ENCODE results near the gene LEMD1. TPM values are rescaled to one million over a fixed set of nuclear protein-coding genes. Genes with fewer than 3 reads are reported as not detected.

LEMD1 gene
- total RNA-seq, 1 experiment from 2014 or later = not detected

DNA sequence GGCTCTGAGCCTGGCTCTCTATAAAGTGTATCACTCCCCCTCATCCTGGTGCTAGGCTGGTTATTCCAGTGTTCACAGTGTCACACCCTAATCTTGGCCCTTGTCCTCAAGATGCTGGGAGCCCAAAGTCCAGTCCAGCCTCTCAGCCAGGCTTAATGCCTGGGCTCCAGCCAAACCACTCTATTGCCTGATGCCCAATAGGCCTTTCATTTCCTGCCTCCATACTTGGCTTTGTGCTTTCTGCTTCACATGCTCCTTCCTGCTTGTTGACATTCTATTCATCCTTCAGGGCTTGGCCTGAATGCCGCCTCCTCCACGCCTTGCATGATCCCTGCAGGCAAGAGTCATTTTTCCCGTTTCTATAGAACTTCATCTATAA lies 66.8 kb downstream of the LEMD1 start:
- no peak for DNase-seq (ENCODE audit: low read depth)

DNA sequence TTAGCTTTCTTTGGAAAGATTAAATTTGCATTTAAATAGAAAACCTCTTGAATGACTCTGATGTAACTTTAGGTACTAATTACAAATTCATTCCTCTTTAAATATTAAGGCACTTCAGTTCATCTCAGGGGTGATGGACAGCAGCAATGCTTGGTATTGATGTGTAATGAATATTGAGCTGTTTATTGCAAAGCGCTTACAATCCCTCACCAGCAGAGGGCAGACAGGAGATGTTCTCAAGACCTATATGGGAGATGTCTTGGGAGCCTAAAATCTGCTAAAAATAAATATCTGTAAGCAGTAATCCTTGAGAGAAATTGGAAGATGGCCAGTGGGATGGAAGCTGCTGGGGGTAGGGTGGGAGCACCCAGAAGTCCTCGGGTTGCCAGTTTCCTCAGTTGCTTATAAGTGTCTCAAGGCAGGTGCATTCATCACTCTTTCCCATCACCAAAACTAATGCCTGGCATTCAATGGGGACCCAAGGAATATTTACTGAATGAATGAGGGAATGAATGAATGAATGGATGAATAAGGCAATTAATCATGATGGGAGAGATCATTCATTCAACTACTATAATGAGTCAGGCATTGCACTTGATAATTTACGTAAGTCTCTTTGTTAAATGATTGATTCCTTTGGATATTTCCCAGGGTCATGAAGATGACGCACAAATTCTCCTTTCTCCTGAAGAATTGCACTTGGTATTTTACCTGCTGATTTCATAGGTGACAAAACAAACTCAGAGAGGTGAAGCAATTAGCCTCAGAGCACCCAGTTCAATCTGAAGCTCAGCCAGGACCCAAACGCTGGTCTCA lies 67.4 kb downstream of the LEMD1 start:
- DNase-seq (ENCODE audit: low read depth) = peak; percentile 65

DNA sequence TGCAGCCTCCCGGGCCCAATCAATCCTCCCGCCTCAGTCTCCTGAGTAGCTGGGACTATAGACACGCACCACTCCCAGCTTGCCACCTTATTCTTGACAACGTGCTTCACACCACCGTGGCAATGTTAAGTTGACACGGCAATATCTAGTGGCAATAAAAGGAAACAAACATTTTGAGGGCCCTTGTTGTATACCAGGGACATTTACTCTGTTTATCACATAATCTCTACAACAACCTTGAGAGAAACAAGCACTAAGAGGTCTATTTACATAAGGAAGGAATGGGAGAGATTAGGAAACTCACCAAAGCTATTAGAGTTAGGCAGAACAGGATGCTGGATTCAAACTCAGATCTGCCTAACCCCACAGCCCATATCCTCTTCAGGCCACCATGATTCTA lies 68.2 kb downstream of the LEMD1 start:
- DNase-seq (ENCODE audit: low read depth) = no peak

DNA sequence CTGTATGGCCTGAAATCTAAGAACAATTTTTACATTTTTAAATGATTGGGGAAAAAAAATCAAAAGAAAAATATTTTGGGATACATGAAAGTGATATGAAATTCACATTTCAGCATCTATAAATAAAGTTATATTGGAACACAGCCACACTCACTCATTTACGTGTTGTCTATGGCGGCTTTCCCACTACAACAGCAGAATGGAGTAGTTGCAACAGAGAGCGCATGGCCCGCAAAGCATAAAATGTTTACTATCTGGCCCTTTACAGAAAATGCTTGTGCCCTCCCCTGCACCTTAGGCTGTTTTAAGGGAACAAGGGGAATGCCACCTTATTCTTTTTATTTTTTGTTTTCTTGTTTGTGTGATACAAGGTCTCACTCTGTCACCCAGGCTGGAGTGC lies 68.7 kb downstream of the LEMD1 start:
- DNase-seq (ENCODE audit: low read depth) = no peak

DNA sequence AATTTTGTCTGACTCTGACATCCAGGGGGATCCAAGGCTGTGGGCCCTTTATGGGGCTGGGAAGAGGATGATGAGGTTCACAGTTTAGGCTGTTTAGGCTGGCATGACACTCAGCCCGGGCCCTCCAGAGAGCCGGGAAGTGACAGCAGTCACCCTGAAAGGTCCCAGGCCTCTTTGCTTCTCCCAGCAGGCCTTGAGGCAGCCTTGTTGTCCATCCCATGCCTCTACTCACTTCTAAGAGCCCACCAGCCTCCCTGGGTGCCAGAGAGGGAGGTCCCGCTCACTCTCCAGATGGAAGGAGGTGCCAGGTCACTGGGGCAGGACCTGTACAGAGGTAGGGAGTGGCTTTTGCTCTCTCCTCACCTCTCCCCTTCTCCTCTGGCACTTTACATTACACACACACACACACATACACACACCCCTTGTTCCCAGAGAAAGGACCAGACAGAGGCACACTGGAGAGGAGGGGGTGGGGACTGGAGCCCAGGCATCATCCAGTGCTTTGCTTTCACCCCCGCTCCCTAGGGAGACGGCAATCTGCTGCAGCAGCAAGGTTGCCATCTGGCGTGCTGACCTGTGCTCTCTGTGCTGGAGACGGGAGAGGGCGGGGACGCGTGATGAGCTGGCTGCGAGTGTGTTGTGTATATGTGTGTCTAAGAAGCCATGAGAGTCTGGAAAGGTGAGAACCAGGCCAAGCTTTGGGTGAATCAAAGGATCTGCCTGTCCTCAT lies 69.7 kb downstream of the LEMD1 start:
- no peak for DNase-seq (ENCODE audit: low read depth)

DNA sequence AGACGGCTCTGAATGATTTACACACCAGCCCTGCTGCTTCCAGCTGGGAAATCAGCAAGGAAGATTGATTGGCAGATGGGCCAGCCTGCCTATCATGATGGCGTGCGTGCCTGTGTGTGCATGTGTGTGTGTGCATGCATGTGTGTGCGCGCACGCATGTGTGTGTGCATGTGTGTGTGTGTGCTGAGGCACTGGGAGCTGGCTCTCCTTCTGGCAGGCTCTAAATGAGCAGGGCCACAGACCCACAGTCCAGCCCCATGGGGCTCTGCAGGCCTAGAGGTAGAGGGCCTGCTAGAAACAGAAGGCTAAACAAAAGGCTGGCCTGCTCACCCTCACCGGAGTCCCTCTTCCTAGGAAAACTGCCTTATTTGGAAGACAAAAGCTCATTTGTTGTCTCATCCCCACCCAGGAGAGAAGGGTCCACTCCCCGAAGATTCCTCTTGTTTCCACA lies 71.1 kb downstream of the LEMD1 start:
- no peak for DNase-seq (ENCODE audit: low read depth)

DNA sequence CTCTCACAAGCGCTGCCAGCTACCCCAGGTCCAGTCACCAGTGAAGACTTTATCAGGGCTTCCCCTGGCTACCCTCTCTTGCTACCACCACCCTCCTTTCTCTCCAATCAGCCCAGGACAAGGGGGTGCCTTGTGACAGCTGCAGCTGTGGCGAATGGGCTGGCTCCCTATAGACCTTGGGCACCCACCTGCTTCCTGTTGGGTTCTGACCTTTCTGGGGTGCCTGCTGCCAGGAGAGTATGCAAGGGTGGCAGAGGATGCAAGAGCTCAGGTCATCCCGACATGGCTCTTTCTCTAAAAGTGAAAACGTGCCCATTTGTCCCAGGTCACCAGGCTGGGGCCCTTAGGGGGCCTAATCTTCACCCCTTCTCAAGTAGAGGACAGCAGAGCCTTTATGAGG lies 71.7 kb downstream of the LEMD1 start:
- DNase-seq (ENCODE audit: low read depth) = no peak

DNA sequence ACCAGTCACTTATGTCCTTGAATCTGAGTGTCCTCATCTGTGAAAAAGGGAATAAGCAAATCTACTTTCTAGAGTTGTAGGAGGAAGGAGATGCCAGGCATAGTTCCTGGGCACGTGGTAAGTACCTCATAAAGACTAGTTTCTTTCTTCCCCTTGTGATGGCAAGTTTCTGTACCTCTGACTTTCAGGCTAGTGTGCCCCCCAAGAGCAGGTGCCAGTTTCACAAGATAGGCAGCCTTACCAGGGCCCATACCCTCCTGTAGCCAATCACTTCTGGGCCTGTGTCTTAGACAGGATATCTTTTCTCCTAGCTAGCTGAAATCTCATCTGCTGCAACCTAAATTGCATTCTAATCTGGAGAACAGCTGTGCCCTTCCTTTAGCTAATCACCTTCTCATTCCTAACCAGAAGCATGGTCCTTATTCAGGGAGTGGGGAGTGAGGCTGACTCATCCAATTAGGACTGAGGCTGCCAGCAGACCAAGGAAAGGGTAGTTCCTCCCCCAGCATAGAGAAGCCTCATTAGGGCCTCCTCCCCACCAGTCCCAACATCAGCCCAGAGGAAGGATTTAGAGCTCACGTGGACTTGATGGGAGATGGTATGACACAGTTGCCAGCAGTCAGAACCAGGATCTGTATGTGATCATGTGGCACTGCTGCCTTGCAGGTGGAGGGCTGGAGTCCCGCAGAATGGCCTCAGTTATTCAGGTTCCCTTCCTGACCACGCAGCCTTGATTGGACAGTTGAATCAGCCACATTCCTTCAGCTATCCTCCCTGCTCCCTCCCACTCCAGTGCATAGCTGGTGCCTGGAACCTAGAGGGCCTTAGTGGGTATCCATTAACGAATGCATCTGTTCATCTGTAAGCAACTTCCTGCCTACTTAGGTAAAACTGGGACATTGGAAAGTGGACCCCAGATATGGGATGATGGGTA lies 73.0 kb downstream of the LEMD1 start:
- DNase-seq (ENCODE audit: low read depth) = no peak

DNA sequence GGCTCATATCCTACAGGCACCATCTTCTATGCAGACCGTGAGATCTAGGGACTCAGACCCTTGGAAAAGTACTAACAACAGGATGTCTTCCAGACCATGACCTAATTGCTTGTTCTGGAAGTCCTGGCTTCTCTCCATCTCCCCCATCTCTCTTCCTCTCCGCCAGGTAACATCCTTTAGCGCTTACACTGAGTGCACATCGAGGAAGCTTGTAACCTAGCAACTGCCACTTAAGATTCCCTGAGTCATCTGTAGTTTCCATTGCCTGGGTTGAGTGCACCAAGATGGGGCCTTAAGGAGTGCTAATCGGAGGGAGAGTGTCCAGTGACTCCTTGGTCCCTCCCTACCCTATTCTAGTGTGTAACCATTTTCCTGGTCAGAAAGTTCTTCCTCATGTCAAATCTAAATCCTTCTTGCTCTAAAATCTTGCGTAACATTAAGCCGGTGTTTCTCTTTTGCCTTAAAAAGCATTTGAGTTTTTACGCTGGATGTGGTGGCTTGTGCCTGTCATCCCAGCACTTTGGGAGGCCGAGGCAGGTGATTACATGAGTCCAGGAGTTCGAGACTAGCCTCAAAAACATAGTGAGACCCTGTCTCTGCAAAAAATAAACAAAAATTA lies 74.8 kb downstream of the LEMD1 start:
- DNase-seq (ENCODE audit: low read depth) = no peak

DNA sequence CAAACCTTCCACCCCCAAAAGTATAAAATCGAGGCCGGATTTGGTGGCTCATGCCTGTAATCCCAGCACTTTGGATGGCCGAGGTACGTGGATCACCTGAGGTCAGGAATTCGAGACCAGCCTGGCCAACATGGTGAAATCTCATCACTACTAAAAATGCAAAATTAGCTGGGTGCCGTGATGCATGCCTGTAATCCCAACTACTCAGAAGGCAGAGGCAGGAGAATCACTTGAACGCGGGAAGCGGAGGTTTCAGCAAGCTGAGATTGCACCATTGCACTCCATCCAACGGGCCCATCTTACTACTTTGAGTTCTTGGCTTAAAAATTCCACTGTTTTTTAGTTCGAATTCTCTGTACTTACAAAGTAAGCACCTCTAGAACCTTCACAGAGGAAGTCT lies 76.1 kb downstream of the LEMD1 start:
- no peak for DNase-seq (ENCODE audit: low read depth)

DNA sequence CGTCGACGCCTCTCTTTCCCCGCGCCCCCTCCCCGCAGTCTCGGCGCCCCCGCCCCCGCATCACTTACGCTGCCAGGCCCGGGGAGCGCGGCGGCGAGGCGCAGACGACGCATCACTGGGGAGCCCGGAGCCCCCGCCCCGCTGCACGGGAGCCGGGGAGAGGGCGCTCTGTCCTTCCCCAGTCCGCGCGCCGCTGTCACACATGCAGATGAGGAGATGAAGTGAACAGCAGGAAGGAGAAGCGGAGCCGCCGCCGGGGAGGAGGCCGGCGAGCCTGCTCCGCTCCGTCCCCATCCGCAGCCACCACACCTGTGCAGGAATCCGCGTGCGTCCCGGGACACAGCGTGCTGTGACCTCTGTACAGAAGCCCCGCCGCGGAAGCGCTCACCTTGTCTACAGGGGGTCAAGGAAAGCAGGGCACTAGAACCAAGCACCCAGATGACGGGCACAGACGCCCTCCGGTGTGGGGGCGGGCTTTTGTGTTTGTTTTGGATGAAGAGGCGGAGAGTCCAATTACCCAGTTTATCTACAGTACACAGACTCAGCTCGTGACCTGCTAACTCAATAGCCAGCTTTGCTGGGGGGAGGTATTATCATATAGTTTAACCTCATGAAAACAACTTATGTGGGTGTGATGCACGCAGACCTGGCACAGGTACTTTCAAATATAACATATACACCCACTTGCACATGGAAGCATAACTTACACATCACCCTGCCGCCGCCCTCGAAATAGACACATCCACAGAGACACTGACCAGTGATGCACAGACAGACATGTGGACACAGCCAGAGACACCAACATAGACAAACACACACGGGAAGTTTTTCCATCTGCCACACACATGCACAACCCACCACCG lies 77.6 kb downstream of the LEMD1 start:
- DNase-seq (ENCODE audit: low read depth) = no peak

DNA sequence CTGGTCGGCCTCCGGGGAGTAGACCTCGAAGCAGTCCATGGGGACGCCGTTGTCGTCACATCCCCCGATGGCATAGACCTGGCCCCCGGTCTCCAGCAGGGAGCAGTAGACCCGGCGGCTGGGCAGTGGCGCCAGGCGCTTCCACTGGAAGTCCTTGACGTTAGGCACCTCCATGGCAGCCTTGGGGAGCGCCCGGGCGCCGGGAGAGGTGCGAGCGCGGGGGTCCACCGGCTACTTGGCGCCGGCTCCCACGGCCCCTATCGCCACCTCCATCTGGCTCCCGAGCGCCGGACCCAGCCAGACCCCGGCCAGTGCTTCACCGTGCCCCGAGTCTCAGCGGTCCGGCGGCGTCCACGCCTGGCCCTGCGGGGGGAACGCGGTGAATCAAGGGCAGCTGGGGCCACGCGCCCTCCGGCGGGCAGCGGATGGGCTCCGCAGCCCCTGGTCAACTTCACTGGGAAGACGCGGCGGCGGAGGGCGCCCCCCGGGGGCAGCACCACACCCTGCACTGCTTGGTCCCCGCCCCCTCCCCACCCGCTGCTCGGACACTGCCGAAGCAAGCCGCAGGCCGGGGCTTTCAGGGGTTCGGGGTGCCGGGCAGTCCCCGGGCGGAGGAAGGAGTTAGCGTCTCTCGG lies 78.3 kb downstream of the LEMD1 start:
- DNase-seq (ENCODE audit: low read depth) = no peak

DNA sequence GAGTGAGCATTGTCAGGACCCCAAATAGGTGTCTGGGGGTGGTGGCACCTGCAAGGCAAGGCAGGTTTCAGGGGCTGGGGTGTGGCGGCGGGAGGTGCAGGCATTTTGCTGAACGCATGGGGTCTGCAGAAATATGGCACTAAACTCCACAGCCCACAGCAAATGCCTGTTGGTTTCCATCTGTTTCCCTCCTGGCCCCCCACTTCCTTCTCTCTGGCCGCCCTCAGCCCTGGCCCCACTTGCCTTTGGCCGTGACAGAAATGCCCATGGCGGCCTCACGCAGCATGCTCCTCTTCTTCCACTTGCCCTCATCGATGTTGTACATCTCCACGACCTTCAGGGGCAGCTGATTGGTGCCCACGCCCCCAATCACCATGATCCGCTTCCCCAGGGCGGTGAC lies 78.9 kb downstream of the LEMD1 start:
- DNase-seq (ENCODE audit: low read depth) = no peak

DNA sequence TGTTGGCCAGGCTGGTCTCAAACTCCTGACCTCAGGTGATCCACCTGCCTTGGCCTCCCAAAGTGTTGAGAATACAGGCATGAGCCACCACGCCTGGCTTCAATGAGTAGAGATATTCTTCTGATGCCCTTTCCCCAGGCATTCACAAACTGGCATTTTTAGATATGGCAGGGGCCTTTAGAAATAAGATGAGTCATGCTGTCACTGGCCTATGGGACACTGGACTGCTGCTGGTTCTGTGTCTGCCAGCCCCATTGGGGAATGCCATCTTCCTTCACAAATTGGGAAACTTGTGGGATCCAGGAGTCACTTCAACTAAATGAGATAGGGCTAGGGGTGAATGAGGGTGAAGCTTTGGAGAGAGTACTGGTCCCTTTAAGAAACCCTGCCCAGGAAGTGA lies 81.2 kb downstream of the LEMD1 start:
- DNase-seq (ENCODE audit: low read depth) = no peak

DNA sequence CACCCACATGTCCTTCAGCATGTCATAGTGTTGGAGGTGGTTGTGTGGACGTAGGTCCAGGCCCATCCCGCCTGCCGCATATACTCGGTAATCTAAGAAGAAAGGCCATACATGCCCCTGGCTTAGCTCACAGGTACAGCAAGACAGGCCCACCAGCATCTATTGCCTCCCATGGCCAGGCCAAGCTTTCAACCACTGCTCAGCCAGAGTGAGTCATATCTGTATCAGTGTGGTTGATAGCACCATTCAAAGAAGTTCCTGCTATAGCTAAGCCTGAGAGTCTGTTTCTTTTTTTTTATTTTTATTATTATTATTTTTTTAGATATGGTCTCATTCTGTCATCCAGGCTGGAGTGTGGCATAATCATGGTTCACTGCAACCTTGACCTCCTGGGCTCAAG lies 82.1 kb downstream of the LEMD1 start:
- DNase-seq (ENCODE audit: low read depth) = no peak

DNA sequence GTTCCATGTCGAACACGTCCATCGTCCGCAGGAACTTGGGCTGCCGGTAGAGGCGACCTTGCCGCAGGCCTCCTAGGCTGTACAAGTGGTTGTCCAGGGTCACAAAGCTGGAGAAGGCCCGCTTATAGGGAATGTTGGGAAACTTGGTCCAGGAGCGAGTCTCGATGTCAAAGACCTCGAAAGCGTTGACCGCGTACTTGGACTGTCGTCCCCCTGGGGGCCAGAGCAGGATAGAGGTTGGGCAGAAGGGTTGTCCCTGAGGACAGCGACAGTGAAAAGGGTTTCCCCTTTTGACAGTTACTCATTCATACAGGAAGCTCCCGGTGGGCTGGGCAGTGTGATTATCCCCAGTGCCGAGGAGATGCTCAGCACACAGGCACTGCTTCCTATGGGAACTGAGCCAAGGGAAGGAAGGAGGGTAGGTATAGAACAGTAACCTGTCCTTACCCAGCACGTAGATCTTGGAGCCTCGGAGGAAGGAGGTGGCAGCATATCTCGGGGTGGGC lies 82.6 kb downstream of the LEMD1 start:
- no peak for DNase-seq (ENCODE audit: low read depth)

DNA sequence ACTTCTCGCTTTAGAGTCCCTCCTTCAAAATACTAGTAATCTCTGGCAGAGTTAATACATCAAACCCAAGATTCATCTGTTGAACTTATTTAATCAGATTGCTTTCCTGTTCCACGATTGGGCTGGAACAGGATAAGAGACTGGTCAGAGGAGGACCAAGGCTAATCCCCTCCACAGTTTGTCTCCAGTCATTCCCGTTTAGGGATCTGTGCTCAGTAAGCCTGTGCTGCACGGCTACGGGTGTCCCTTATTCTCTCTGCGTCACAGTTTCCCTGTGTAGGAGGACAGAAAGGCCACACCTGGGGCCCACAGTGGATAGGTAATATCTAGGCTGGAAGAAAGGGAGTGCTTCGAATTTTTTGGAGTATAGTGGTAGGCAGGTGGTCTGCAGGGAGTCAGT lies 83.8 kb downstream of the LEMD1 start:
- no peak for DNase-seq (ENCODE audit: low read depth)

DNA sequence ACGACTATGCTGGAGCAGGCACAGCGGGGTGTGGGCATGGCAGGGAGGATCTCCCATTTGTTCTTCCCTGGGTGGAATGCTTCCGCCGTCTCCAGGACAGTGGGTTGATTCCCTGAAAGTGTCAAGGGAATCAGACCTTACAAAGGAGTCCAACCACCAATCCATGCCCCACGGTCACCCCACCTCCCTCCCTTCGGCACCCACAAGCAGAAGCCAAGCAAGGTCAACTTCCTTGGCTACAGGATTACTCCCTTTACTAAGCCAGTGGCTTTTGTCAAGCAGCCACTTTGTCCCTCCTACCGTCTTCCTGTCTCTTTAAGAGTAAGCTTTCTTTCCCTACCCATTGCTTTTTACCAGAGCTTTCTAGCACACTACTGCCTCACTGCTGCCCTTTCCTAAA lies 84.4 kb downstream of the LEMD1 start:
- no peak for DNase-seq (ENCODE audit: low read depth)

DNA sequence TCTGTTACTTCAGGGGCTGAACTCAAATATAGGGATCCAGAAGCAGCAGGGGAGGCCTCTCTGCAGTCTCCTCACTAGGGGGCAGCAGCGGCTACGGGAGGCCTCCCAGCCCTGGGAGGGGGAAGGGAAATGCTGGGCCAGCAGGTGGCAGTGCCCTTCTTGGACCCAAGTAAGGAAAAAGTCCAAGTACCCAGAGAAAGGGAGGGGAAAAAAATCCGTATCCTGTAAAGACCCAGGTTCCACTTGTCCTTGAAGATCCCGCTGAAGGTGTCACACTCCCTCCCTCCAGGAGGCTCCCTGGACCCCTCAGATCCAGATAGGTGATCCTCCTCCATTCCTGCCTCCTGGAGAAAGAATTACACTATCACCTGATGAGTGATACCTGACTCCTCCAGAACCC lies 86.2 kb downstream of the LEMD1 start:
- DNase-seq (ENCODE audit: low read depth) = peak; percentile 67
